Bronchus fibroblast of lung (primary cell): ENCODE data around the gene TOP2B. TPM values are rescaled to one million over a fixed set of nuclear protein-coding genes. Genes with fewer than 3 reads are reported as not detected.

Experiments used
- total RNA-seq: library from RNA; depleted of rRNA; stranded (reverse); fragments of >200 nt; gene quantifications from 2 replicates; pipeline ENCODE4 v1.2.3, GENCODE V29; 2015

Gene TOP2B, protein sequence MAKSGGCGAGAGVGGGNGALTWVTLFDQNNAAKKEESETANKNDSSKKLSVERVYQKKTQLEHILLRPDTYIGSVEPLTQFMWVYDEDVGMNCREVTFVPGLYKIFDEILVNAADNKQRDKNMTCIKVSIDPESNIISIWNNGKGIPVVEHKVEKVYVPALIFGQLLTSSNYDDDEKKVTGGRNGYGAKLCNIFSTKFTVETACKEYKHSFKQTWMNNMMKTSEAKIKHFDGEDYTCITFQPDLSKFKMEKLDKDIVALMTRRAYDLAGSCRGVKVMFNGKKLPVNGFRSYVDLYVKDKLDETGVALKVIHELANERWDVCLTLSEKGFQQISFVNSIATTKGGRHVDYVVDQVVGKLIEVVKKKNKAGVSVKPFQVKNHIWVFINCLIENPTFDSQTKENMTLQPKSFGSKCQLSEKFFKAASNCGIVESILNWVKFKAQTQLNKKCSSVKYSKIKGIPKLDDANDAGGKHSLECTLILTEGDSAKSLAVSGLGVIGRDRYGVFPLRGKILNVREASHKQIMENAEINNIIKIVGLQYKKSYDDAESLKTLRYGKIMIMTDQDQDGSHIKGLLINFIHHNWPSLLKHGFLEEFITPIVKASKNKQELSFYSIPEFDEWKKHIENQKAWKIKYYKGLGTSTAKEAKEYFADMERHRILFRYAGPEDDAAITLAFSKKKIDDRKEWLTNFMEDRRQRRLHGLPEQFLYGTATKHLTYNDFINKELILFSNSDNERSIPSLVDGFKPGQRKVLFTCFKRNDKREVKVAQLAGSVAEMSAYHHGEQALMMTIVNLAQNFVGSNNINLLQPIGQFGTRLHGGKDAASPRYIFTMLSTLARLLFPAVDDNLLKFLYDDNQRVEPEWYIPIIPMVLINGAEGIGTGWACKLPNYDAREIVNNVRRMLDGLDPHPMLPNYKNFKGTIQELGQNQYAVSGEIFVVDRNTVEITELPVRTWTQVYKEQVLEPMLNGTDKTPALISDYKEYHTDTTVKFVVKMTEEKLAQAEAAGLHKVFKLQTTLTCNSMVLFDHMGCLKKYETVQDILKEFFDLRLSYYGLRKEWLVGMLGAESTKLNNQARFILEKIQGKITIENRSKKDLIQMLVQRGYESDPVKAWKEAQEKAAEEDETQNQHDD (N-terminal part only)
- 43.9 and 63.9 TPM in 2 replicates for total RNA-seq

DNA sequence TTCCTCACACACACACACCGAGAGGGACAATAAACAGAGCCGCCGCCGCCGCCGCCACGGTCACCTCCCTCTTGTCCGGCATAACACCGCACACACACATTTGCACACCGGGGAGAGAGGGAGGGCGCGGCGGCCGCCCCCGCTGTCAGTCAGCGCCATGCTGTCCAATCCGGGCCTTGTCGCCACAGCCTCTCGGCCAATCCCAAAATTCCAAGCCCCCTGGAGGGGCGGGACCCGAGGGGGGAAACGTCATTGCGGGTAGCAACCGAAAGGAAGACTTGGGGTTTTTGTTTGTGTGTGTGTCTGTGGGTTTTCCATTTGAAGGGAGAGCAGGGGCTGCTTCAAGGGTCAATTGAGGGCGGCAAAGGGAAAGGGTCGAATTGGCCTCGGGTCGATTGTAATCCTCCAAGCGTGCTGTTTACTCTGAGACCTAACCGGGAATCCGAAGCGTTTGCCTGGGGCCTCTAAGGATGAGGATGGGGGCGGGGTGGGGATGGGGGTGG is at the start of gene TOP2B:
Gene TOP2B (minus strand): TSS at position 96 of the 503 bp plus-strand sequence. CDS start 610 bp downstream, outside the sequence.

Other genes with a start within 250 kb of the TOP2B start
- gene RARB, start 236.6 kb downstream of the TOP2B start, total RNA-seq, result 7.3 and 8.7 TPM in 2 replicates
- gene NGLY1, start 118.5 kb upstream of the TOP2B start, total RNA-seq, result 15.5 and 16.1 TPM in 2 replicates
- gene OXSM, start 125.2 kb upstream of the TOP2B start, total RNA-seq, result 6.7 and 8.7 TPM in 2 replicates